SK-N-SH treated with all-trans-retinoic acid at 6 μM for 48 hours (cell line): ENCODE measurements around the gene PRMT5.

Source experiments
- OSR1 ChIP-seq: fragments of 250-450 bp; sonication (Bioruptor Pico); IDR thresholded peaks from 2 replicates; pipeline ENCODE4 v1.8.0; 2022; ENCODE audit warnings: moderate library complexity, mild to moderate bottlenecking, inconsistent platforms
- RARB ChIP-seq: fragments of 250-450 bp; sonication (Bioruptor Pico); IDR thresholded peaks from 2 replicates; pipeline ENCODE4 v1.8.0; 2021; ENCODE audit warnings: mild to moderate bottlenecking, moderate library complexity
- SNAI2 ChIP-seq: fragments of 250-450 bp; sonication (Bioruptor Pico); IDR thresholded peaks from 2 replicates; pipeline ENCODE4 v1.5.0; 2020; ENCODE audit warnings: mild to moderate bottlenecking, moderate library complexity
- TCF4 ChIP-seq: fragments of 250-450 bp; sonication (Bioruptor Pico); IDR thresholded peaks from 2 replicates; pipeline ENCODE4 v1.8.0; 2021; ENCODE audit warnings: mild to moderate bottlenecking, moderate library complexity, borderline replicate concordance
- ZC3H10 ChIP-seq: fragments of 250-450 bp; sonication (Bioruptor Pico); IDR thresholded peaks from 2 replicates; pipeline ENCODE4 v1.5.1; 2021; ENCODE audit warnings: mild to moderate bottlenecking, moderate library complexity
- ZFP3 ChIP-seq: fragments of 250-450 bp; sonication (Bioruptor Pico); IDR thresholded peaks from 2 replicates; pipeline ENCODE4 v1.5.0; 2020; ENCODE audit warnings: mild to moderate bottlenecking, moderate library complexity
- ZFP30 ChIP-seq: fragments of 450-650 bp; formaldehyde crosslinking; IDR thresholded peaks from 2 replicates; pipeline ENCODE4 v1.5.0; 2022; ENCODE audit warnings: mild to moderate bottlenecking, moderate library complexity
- ZNF70 ChIP-seq: fragments of 450-650 bp; formaldehyde crosslinking; IDR thresholded peaks from 2 replicates; pipeline ENCODE4 v1.5.0; 2020; ENCODE audit warnings: mild to moderate bottlenecking, moderate library complexity
- TF ChIP-seq, protein P1 (sequence below): fragments of 250-450 bp; sonication (Bioruptor Pico); IDR thresholded peaks from 2 replicates; pipeline ENCODE4 v1.5.0; 2020; ENCODE audit warnings: mild to moderate bottlenecking, moderate library complexity
- TF ChIP-seq, protein P2 (sequence below): fragments of 250-450 bp; sonication (Bioruptor Pico); IDR thresholded peaks from 2 replicates; pipeline ENCODE4 v1.8.0; 2020; ENCODE audit warnings: mild to moderate bottlenecking, moderate library complexity, borderline replicate concordance

DNA sequence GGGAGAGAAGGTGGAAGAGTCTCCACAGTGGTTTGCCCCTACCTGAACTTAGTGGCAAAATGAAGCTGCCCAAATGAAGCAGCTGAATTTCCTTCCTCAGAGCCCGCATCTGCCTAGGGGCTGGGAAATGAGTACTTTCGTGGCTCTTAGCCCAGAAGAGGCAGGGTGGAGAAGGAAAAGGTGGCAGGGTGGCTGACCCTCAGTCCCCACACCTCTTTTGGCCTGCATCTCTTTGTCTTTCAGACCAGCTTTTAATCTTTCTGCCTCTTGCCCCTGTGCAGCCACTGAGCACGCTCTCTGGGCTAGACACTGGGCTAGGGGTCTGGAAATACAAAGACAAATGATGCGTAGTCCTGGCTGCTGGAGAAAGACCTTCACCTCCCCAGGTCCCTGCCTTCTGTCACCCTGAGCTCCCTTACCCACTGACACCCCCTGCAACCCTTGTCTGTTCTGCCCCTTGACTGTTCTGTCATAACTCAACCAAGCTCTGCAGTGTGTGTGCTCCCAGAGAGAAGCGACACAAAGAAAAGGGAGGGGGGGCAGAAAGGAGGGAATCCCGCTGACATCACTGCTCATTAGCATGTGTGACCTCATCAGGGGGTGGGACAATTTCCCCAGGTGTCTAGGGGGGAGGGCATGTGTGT is 46.5 kb downstream of the PRMT5 start:
- TF ChIP-seq ZC3H10 (CRISPR knock-in tag), result no peak
- no peak for TF ChIP-seq ZFP3 (CRISPR knock-in tag)
- TF ChIP-seq TCF4 (CRISPR knock-in tag), result no peak
- TF ChIP-seq ZFP30, result no peak
- no peak for TF ChIP-seq SNAI2 (CRISPR knock-in tag)
- no peak for TF ChIP-seq ZNF70 (CRISPR knock-in tag)
- no peak for TF ChIP-seq RARB
- TF ChIP-seq, protein P1, sequence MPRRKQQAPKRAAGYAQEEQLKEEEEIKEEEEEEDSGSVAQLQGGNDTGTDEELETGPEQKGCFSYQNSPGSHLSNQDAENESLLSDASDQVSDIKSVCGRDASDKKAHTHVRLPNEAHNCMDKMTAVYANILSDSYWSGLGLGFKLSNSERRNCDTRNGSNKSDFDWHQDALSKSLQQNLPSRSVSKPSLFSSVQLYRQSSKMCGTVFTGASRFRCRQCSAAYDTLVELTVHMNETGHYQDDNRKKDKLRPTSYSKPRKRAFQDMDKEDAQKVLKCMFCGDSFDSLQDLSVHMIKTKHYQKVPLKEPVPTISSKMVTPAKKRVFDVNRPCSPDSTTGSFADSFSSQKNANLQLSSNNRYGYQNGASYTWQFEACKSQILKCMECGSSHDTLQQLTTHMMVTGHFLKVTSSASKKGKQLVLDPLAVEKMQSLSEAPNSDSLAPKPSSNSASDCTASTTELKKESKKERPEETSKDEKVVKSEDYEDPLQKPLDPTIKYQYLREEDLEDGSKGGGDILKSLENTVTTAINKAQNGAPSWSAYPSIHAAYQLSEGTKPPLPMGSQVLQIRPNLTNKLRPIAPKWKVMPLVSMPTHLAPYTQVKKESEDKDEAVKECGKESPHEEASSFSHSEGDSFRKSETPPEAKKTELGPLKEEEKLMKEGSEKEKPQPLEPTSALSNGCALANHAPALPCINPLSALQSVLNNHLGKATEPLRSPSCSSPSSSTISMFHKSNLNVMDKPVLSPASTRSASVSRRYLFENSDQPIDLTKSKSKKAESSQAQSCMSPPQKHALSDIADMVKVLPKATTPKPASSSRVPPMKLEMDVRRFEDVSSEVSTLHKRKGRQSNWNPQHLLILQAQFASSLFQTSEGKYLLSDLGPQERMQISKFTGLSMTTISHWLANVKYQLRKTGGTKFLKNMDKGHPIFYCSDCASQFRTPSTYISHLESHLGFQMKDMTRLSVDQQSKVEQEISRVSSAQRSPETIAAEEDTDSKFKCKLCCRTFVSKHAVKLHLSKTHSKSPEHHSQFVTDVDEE (CRISPR knock-in tag), result no peak
- TF ChIP-seq, protein P2, sequence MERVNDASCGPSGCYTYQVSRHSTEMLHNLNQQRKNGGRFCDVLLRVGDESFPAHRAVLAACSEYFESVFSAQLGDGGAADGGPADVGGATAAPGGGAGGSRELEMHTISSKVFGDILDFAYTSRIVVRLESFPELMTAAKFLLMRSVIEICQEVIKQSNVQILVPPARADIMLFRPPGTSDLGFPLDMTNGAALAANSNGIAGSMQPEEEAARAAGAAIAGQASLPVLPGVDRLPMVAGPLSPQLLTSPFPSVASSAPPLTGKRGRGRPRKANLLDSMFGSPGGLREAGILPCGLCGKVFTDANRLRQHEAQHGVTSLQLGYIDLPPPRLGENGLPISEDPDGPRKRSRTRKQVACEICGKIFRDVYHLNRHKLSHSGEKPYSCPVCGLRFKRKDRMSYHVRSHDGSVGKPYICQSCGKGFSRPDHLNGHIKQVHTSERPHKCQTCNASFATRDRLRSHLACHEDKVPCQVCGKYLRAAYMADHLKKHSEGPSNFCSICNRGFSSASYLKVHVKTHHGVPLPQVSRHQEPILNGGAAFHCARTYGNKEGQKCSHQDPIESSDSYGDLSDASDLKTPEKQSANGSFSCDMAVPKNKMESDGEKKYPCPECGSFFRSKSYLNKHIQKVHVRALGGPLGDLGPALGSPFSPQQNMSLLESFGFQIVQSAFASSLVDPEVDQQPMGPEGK (CRISPR knock-in tag), result no peak
- no peak for TF ChIP-seq OSR1 (CRISPR knock-in tag)
